GM13976 (cell line): ENCODE results near the gene NFIA.

Source experiments
- DNase-seq: peaks from one replicate; pipeline ENCODE4 v3.0.0; 2012; ENCODE audit warnings: low spot score
- in situ Hi-C: fragments of 300-500 bp; cut with MboI; formaldehyde crosslinking; loops from one replicate; pipeline ENCODE4 v1.12.0; 2022; ENCODE audit warnings: low sequenced_read_pairs, mixed read lengths, inconsistent platforms; ENCODE audit not compliant: unreplicated experiment
- TF ChIP-seq, protein P1 (sequence below): IDR thresholded peaks from 2 replicates; pipeline ENCODE4 v1.5.1; 2012; ENCODE audit warnings: borderline replicate concordance, mild to moderate bottlenecking; ENCODE audit not compliant: insufficient read depth; ENCODE audit errors: extremely low read depth, missing control alignments, control extremely low read depth

Gene NFIA

DNA sequence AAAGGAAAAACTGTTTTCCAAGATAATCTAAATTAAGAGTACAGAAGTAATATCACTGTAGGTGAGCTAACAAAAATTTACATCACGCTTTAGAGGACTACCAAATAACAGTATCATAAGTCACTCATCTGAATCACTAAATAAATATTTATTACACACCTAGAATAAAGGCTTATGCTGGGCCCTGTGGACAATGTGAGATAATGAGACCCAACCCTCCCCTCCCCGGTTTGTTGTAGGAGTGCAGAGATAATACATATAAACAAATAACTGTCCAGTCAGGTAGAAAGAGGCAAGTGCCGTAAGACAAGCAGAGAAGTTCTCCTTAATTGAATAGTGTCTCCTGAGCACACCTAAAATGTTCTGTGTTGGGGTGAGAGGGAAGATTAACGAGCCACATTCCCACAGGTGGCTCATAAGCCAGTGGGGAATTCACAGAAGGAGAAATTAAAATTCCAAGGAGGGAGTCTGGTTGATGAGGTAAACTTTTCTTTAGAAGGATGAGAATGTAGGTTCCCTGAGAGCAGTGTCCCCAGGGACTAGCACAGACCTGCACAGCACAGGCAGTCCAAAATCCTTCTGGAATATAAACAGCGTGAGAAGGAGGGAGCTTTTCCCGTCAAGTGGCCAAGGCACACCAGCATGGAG is 241.4 kb downstream of the NFIA start:
- in situ Hi-C loops: no loop called here
- TF ChIP-seq, protein P1, sequence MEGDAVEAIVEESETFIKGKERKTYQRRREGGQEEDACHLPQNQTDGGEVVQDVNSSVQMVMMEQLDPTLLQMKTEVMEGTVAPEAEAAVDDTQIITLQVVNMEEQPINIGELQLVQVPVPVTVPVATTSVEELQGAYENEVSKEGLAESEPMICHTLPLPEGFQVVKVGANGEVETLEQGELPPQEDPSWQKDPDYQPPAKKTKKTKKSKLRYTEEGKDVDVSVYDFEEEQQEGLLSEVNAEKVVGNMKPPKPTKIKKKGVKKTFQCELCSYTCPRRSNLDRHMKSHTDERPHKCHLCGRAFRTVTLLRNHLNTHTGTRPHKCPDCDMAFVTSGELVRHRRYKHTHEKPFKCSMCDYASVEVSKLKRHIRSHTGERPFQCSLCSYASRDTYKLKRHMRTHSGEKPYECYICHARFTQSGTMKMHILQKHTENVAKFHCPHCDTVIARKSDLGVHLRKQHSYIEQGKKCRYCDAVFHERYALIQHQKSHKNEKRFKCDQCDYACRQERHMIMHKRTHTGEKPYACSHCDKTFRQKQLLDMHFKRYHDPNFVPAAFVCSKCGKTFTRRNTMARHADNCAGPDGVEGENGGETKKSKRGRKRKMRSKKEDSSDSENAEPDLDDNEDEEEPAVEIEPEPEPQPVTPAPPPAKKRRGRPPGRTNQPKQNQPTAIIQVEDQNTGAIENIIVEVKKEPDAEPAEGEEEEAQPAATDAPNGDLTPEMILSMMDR: no peak
- no peak for DNase-seq

GRCh38 chr1:61326713-61327112 is 244.4 kb downstream of the NFIA start:
- DNase-seq: no peak
- in situ Hi-C loops: no loop called here
- TF ChIP-seq, protein P1: no peak

DNA sequence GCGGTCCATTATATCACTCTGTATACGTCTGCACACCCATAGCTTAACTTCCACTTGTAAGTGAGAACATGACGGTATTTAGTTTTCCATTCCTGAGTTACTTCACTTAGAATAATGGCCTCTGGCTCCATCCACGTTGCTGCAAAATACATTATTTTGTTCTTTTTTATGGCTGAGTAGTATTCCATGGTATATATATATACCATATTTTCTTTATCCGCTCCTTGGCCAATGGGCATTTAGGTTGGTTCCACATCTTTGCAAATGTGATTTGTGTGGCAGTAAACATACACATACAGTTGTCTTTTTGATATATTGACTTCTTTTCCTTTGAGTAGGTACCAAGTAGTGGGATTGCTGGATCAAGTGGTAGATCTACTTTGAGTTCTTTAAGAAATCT is 245.1 kb downstream of the NFIA start:
- no peak for DNase-seq
- in situ Hi-C loops: no loop called here
- TF ChIP-seq, protein P1: no peak

GRCh38 chr1:61329556-61329955 is 247.2 kb downstream of the NFIA start:
- no peak for DNase-seq
- in situ Hi-C loops: no loop called here
- TF ChIP-seq, protein P1: no peak

GRCh38 chr1:61330018-61330417 is 247.7 kb downstream of the NFIA start:
- in situ Hi-C loops: no loop called here
- TF ChIP-seq, protein P1: no peak

GRCh38 chr1:61330571-61330970 is 248.2 kb downstream of the NFIA start:
- no peak for DNase-seq
- in situ Hi-C loops: no loop called here
- TF ChIP-seq, protein P1: no peak

More at GRCh38 chr1:61330018-61330417, 247.7 kb downstream of the NFIA start:
- no peak for DNase-seq

- TF ChIP-seq, protein P1: no peak
- in situ Hi-C loops: no loop called here
- peak; percentile 69 for DNase-seq
These were observed 249.9 kb downstream of the NFIA start for GRCh38 chr1:61332196-61332753.
